NCI-H1436 (cell line): ENCODE results near the gene DDA1.
A peak's percentile ranks its signal among the peaks of the same experiment; 100 is the strongest.

Source experiments
- DNase-seq: peaks from one replicate; lab custom pipeline; 2025; lab: John Stamatoyannopoulos, UW

Gene DDA1

GRCh38 chr19:17329366-17330261, 20.3 kb downstream of the DDA1 start:
- no peak for DNase-seq

GRCh38 chr19:17330262-17331044, 21.1 kb downstream of the DDA1 start:
- no peak for DNase-seq

- no peak for DNase-seq
Measured at GRCh38 chr19:17331045-17331558, 21.7 kb downstream of the DDA1 start.

GRCh38 chr19:17332360-17332676, 23.0 kb downstream of the DDA1 start:
- DNase-seq = no peak

- DNase-seq = peak; percentile 64
Measured at GRCh38 chr19:17332677-17333581, 23.6 kb downstream of the DDA1 start.

- no peak for DNase-seq
Measured at GRCh38 chr19:17333611-17334413, 24.4 kb downstream of the DDA1 start.

GRCh38 chr19:17334414-17335409, 25.3 kb downstream of the DDA1 start, which contains the start of gene ANO8:
ANO8 (minus strand) TSS chr19:17334855; CDS start chr19:17334670, 185 bp downstream.
- DNase-seq = peak; percentile 93

GRCh38 chr19:17335575-17335974, 26.2 kb downstream of the DDA1 start:
- DNase-seq = no peak

GRCh38 chr19:17336872-17337674, 27.7 kb downstream of the DDA1 start, which contains the start of gene GTPBP3:
GTPBP3 (plus strand) TSS chr19:17337553; CDS start chr19:17337612, 59 bp downstream.
- peak; percentile 99 for DNase-seq

GRCh38 chr19:17337675-17338432, 28.5 kb downstream of the DDA1 start:
- no peak for DNase-seq

GRCh38 chr19:17338433-17339078, 29.2 kb downstream of the DDA1 start:
- no peak for DNase-seq

GRCh38 chr19:17339088-17339741, 29.9 kb downstream of the DDA1 start:
- no peak for DNase-seq

GRCh38 chr19:17340302-17340870, 31.0 kb downstream of the DDA1 start:
- DNase-seq = no peak

GRCh38 chr19:17340871-17341357, 31.6 kb downstream of the DDA1 start:
- no peak for DNase-seq

- DNase-seq = no peak
Measured at GRCh38 chr19:17341386-17341785, 32.0 kb downstream of the DDA1 start.

GRCh38 chr19:17341845-17342244, 32.5 kb downstream of the DDA1 start:
- DNase-seq = no peak
